ENCODE measurements around the gene MRPL38.

MRPL38 gene

DNA sequence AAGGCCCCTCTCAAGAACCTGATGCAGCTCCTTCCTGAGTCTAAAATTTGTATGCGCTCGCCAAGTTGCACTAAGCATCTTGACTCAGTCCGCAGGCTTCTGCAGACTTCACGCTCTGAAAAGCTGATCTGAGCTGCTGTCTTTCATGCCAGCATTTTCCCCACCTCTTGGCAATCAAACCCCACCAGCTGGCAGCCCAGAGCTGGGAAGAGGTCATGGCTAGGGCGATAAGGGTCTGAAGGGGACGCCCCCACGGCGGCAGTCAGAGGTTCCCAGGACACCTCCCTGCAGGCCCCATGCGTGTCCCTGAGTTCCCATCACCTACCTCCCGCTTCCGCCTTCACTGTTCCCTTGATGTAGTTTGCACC lies 55.4 kb downstream of the MRPL38 start:
- no peak for TF ChIP-seq CREB1 (IDR thresholded peaks at IDR 0.05; ENCODE audit: low read depth)
- TF ChIP-seq EGR1 (IDR thresholded peaks at IDR 0.05), result no peak
- TF ChIP-seq, protein P1, sequence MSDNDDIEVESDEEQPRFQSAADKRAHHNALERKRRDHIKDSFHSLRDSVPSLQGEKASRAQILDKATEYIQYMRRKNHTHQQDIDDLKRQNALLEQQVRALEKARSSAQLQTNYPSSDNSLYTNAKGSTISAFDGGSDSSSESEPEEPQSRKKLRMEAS (IDR thresholded peaks at IDR 0.05), result no peak
- no peak for TF ChIP-seq NFIC (IDR thresholded peaks at IDR 0.05)
- TF ChIP-seq YY1 (IDR thresholded peaks at IDR 0.05; ENCODE audit: low read depth), result no peak
- TF ChIP-seq EP300 (IDR thresholded peaks at IDR 0.05; ENCODE audit: borderline replicate concordance), result no peak
- TF ChIP-seq ZBTB7A (IDR thresholded peaks at IDR 0.05; ENCODE audit: low read depth), result no peak
- no peak for TF ChIP-seq TCF12 (IDR thresholded peaks at IDR 0.05; ENCODE audit: low read depth)
